Caco-2 (cell line): Measurements from ENCODE around the gene HECTD1. TPM values are rescaled to one million over a fixed set of nuclear protein-coding genes. Genes with fewer than 3 reads are reported as not detected.

Experiments used
- BruUV-seq: library from RNA; stranded (reverse); fragments of 400-500 nt; replicated peaks from 2 replicates; lab custom pipeline; 2021; lab: Mats Ljungman, UMichigan
- CTCF ChIA-PET: fragments of 300-600 bp; sonication (Branson Sonifier 250); formaldehyde crosslinking; loops from one replicate; lab custom pipeline; 2022; ENCODE audit warnings: antibody characterized with exemption; lab: Charles Lee
- POLR2A ChIA-PET: fragments of 300-600 bp; sonication (Branson Sonifier 250); formaldehyde crosslinking; loops from one replicate; lab custom pipeline; 2022; ENCODE audit warnings: antibody characterized with exemption; lab: Charles Lee
- DNase-seq, 2 experiments: peaks; one replicate each; pipeline versions ENCODE4 v3.0.0 to v3.0.0-alpha.2; 2020 to 2022
- H3K27me3 ChIP-seq: replicated peaks from 2 replicates; pipeline ENCODE4 v1.6.0; 2011; ENCODE audit warnings: low read length; ENCODE audit not compliant: control insufficient read depth, insufficient read depth
- H3K36me3 ChIP-seq: 2 replicates; pipeline ENCODE4 v1.5.1; 2011; ENCODE audit warnings: low read length; ENCODE audit not compliant: control insufficient read depth, insufficient read depth
- H3K4me1 ChIP-seq: fragments of 250-450 bp; sonication (Bioruptor Pico); 2 replicates; pipeline ENCODE4 v1.5.1; 2020; ENCODE audit warnings: mild to moderate bottlenecking
- H3K4me3 ChIP-seq: 2 replicates; pipeline ENCODE4 v1.5.1; 2011; ENCODE audit warnings: low read depth, mild to moderate bottlenecking, control low read depth, low read length
- H3K9me3 ChIP-seq: fragments of 250-450 bp; sonication (Bioruptor Pico); 2 replicates; pipeline ENCODE4 v1.5.1; 2020; ENCODE audit warnings: mild to moderate bottlenecking, moderate library complexity
- H3K27ac Mint-ChIP-seq: one replicate; pipeline ENCODE4 v1.8.0; 2022; ENCODE audit warnings: mixed read lengths; ENCODE audit not compliant: unreplicated experiment
- H3K27me3 Mint-ChIP-seq: one replicate; pipeline ENCODE4 v1.8.0; 2022; ENCODE audit warnings: mixed read lengths; ENCODE audit not compliant: insufficient read depth, unreplicated experiment
- H3K36me3 Mint-ChIP-seq: one replicate; pipeline ENCODE4 v1.8.0; 2022; ENCODE audit warnings: mild to moderate bottlenecking, mixed read lengths; ENCODE audit not compliant: insufficient read depth, unreplicated experiment
- H3K4me1 Mint-ChIP-seq: one replicate; pipeline ENCODE4 v1.8.0; 2022; ENCODE audit warnings: low read depth, mixed read lengths; ENCODE audit not compliant: unreplicated experiment
- H3K4me3 Mint-ChIP-seq: one replicate; pipeline ENCODE4 v1.8.0; 2022; ENCODE audit warnings: mild to moderate bottlenecking, moderate library complexity, mixed read lengths; ENCODE audit not compliant: unreplicated experiment
- H3K9me3 Mint-ChIP-seq: one replicate; pipeline ENCODE4 v1.8.0; 2022; ENCODE audit warnings: mixed read lengths; ENCODE audit not compliant: unreplicated experiment
- CTCF ChIP-seq, 2 experiments: fragments of 200-600 bp in 1 of 2; IDR thresholded peaks; 1 replicate in 1 of 2; 2 replicates in 1 of 2; pipeline versions ENCODE4 v1.5.1 to v1.8.0; 2011 to 2022; ENCODE audit warnings: antibody characterized with exemption in 1 of 2, control low read depth in 1 of 2, inconsistent platforms in 1 of 2, low read depth in 1 of 2, low read length in 1 of 2, mild to moderate bottlenecking in 1 of 2, moderate library complexity in 1 of 2; ENCODE audit not compliant: insufficient read depth in 1 of 2, severe bottlenecking in 1 of 2, unreplicated experiment in 1 of 2
- intact Hi-C: fragments of 100-400 bp; cut with micrococcal nuclease; formaldehyde crosslinking; loops from one replicate; pipeline ENCODE4 v1.10.0; 2022; ENCODE audit not compliant: unreplicated experiment
- total RNA-seq: library from RNA; stranded (reverse); gene quantifications from 2 replicates; pipeline ENCODE4 v1.2.3, GENCODE V29; 2022

HECTD1 gene
- total RNA-seq, 1 experiment from 2014 or later, result 146 TPM

GRCh38 chr14:31241450-31242114 lies 34.0 kb upstream of the HECTD1 start:
- ChIA-PET CTCF (no interaction called here), POLR2A (no interaction called here)
- Histone ChIP-seq H3K9me3 (no peaks in the 10 kb centered on the region), H3K4me3 (no peak overlapping the region), H3K27me3 (no peaks in the 10 kb centered on the region), H3K36me3 (no peaks in the 10 kb centered on the region), H3K4me1 (peaks cover 7% of the 10 kb centered on the region; the same call in 1 of the 2 replicates)
- Mint-ChIP-seq H3K27me3 (no peaks in the 10 kb centered on the region), H3K4me3 (no peak overlapping the region), H3K27ac (no peak overlapping the region), H3K9me3 (no peaks in the 10 kb centered on the region), H3K4me1 (peaks cover 13% of the 10 kb centered on the region), H3K36me3 (no peaks in the 10 kb centered on the region)
- DNase-seq, result no peak
- intact Hi-C loops, result no loop called here
- no peak for TF ChIP-seq CTCF (IDR thresholded peaks at IDR 0.05; ENCODE audit: insufficient read depth in 1 of 2, low read depth in 1 of 2, low read length in 1 of 2, severe bottlenecking in 1 of 2, unreplicated experiment in 1 of 2)
- no TSS peak for BruUV-seq

GRCh38 chr14:31239741-31240140 lies 32.1 kb upstream of the HECTD1 start:
- no TSS peak for BruUV-seq
- H3K4me1 Mint-ChIP-seq, result peaks cover 13% of the 10 kb centered on the region
- H3K27me3 ChIP-seq, result no peaks in the 10 kb centered on the region
- TF ChIP-seq CTCF (IDR thresholded peaks at IDR 0.05; ENCODE audit: insufficient read depth in 1 of 2, low read depth in 1 of 2, low read length in 1 of 2, severe bottlenecking in 1 of 2, unreplicated experiment in 1 of 2), result no peak
- no peaks in the 10 kb centered on the region for H3K9me3 Mint-ChIP-seq
- H3K27me3 Mint-ChIP-seq, result no peaks in the 10 kb centered on the region
- DNase-seq, result no peak
- no peaks in the 10 kb centered on the region for H3K9me3 ChIP-seq
- H3K36me3 ChIP-seq, result no peaks in the 10 kb centered on the region
- POLR2A ChIA-PET, result no interaction called here
- H3K27ac Mint-ChIP-seq, result no peak overlapping the region
- H3K4me3 Mint-ChIP-seq, result no peak overlapping the region
- H3K4me3 ChIP-seq, result no peak overlapping the region
- no peaks in the 10 kb centered on the region for H3K36me3 Mint-ChIP-seq
- CTCF ChIA-PET, result no interaction called here
- intact Hi-C loops, result no loop called here
- peaks cover 7% of the 10 kb centered on the region; the same call in 1 of the 2 replicates for H3K4me1 ChIP-seq

- Mint-ChIP-seq H3K36me3 (no peaks in the 10 kb centered on the region), H3K4me1 (no peaks in the 10 kb centered on the region), H3K27ac (no peak overlapping the region), H3K27me3 (no peaks in the 10 kb centered on the region), H3K4me3 (no peak overlapping the region), H3K9me3 (no peaks in the 10 kb centered on the region)
- H3K9me3 ChIP-seq, result no peaks in the 10 kb centered on the region
- BruUV-seq, result no TSS peak
- POLR2A ChIA-PET, result no interaction called here
- H3K4me1 ChIP-seq, result peaks cover 5% of the 10 kb centered on the region
- DNase-seq, result no peak
- H3K4me3 ChIP-seq, result no peak overlapping the region
- H3K36me3 ChIP-seq, result no peaks in the 10 kb centered on the region
- H3K27me3 ChIP-seq, result no peaks in the 10 kb centered on the region
- intact Hi-C loops, result no loop called here
- no peak for TF ChIP-seq CTCF (IDR thresholded peaks at IDR 0.05; ENCODE audit: insufficient read depth in 1 of 2, low read depth in 1 of 2, low read length in 1 of 2, severe bottlenecking in 1 of 2, unreplicated experiment in 1 of 2)
- CTCF ChIA-PET, result no interaction called here
Measured at GRCh38 chr14:31235462-31235861, 27.9 kb upstream of the HECTD1 start.
